GM19438 (cell line): ENCODE results near the gene DRC3.
"Not testable (repeated sequence)": the region's sequence is repeated elsewhere in the genome, so short reads cannot be mapped to it uniquely, and the experiment has no call there.

Source experiments
- ATAC-seq: cut with Tn5 transposase; IDR thresholded peaks from one replicate; pipeline ENCODE4 v1.9.1; 2021; ENCODE audit warnings: low read depth; ENCODE audit not compliant: unreplicated experiment

The DRC3 gene

GRCh38 chr17:17939941-17940340 lies 32.7 kb upstream of the DRC3 start:
- ATAC-seq, result not testable (repeated sequence)

- ATAC-seq, result no peak
These were observed 32.2 kb upstream of the DRC3 start for GRCh38 chr17:17940441-17940911.

DNA sequence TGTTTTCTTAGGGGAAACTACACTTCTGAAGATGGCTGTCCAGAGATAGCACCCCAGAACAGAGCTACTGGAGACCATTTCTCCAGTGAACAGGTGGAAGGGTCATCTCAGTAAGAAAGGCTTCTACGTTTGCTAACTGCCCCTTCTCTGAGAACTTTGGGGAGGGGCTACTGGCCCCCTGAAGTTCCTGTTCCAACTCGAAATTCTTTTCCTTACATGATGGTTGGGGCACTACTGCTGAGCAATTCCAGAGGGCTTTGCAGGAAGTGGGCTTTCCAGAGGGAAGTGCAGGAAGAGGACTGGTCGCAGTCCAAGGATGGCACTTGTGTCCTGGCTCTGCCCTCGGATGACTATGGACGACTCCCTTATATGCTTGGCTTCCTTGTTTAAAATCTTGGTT lies 31.6 kb upstream of the DRC3 start:
- no peak for ATAC-seq

- ATAC-seq, result no peak
These were observed 29.8 kb upstream of the DRC3 start for GRCh38 chr17:17942846-17943245.

- no peak for ATAC-seq
These were observed 29.2 kb upstream of the DRC3 start for GRCh38 chr17:17943281-17943984.

DNA sequence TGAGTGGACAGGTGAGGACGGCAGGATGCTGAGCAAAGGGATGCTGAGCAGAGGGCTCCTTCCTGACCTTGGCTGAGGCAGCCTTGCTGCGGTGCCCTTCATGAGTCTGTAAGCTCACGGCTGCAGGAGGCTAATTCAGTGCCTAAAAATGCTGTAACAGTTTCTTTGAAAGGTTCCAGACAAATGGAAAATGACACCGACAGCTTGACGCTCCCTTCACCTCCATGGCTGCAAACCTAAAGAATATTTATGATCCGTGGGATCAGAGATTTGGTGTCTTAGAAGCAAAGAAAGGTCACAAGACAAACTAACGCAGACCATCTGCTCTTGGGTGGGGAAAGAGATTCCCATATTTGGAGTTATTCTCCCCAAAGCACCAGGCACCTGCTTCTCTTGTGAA lies 28.4 kb upstream of the DRC3 start:
- ATAC-seq, result no peak

DNA sequence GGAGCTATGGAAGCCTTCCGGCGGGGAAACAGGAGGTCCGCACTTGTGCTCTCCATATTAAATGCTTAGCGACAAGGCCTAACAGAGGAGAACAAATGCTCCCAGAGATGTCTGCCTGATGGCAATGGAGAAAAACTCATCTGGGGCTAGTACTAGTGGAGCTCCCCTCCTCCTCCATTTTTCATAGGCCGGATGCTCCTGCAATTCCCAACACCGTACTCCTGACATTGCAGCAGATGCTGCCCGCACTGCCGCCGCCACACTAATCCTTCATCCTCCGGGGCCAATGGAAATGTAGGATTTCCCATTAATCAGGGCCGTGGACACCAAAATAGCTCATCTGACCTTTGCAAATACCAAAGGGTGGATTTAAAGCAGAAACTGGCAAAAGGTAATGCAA lies 27.9 kb upstream of the DRC3 start:
- ATAC-seq, result no peak

DNA sequence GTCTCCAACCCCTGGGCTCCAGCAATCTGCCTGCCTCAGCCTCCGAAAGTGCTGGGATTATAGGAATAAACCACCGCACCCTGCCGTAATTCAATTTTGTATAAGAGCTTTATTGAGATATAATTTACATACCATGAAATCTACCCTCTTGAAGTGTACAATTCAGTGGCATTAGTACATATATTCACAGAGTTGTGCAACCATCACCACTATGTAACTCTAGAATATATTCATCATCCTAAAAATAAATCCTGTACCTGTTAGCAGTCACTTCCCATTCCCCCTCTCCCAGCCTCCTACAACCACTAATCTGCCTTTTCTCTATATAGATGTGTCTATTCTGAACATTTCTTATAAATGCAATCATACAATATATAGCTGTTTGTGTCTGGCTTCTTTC lies 26.6 kb upstream of the DRC3 start:
- no peak for ATAC-seq

DNA sequence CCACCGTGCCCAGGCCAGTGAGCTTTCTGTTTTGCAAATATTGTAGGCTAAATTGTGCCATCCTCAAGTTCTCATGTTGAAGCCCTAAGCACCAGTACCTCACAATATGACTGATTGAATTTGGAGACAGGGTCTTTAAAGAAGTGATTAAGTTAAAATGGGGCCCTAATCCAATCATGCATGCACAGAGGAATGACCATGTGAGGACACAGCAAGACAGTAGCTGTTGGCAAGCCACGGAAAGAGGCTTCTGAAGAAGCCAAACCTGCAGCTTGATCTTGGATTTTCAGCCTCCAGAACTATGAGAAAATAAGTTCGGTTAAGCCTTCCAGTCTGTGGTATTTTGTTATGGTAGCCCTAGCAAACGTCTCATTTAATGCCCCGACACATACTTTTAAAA lies 25.4 kb upstream of the DRC3 start:
- no peak for ATAC-seq

DNA sequence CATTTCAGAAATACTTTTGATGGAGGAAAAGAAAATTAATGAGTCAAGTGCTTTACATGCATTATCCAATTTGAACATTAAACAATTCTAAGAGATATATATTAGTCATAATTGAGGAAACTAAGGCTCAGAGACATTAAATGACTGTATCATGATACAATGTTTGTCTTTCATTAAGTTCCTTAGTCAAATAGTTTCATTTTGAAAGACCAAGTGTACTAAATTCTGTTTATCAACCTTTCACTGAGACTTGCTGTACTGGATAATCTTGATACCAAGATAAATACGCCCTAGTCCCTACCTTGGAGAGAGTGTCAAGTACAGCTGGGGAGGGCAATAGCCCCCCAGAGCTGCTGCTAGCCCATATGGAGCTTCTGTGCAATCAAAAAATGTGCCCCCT lies 24.7 kb upstream of the DRC3 start:
- ATAC-seq, result no peak

- no peak for ATAC-seq
These were observed 22.3 kb upstream of the DRC3 start for GRCh38 chr17:17950347-17950746.

DNA sequence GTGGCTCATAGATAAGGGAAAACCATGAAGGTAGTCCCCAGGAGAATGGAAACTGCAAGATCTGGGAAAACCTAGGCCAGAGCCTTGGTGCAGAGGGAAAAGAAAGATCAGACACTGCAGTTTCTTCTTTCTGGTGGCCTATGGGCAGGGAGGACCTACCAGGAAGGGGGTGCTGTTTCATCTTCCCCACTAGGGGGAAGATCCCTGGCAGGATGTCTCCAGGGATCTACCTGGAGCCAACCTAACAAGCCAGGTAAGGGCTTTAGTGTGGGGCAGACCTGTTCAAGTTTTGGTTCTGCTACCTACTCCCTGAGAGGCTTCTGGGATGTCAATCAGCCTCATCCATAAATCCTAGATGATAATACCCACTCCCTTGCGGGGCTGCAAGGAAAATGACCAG lies 21.9 kb upstream of the DRC3 start:
- ATAC-seq, result no peak

DNA sequence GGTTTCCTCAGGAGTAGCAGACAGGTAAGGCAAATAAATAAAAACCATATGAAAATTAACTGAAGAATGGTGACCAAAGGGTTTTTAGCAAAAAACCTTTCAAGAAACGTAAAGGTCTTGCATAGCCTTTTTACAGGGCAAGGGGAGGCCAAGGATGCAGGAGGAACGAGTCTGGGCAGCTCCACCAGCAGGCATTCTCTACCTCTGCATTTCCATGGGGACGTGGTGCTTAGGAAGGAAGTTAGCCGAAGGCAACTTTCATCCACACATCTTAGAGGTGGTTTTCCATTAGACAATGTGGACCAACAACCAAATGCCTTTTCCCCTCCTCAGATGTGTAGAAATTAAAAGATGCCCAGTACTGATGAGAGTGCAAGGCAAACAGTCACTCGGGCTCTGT lies 21.1 kb upstream of the DRC3 start:
- no peak for ATAC-seq

DNA sequence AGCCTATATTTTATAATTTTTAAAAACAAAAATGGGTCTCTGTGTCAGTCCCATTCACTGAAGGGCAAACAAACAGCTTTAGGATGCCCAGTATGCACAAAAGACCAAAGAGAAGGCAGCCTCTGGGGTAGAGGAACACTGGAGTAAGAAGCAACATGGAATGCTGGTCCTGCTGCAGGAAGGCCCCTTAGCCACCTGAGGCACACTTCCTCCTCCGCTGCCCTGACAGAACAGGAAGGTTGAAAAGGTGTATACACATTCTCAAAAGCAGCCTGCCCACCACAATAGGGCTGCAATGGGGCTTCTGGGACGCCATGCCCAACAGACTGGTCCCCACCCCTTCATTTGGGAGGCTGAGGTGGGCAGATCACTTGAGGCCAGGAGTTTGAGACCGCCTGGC lies 20.0 kb upstream of the DRC3 start:
- no peak for ATAC-seq

GRCh38 chr17:17954079-17954478 lies 18.6 kb upstream of the DRC3 start:
- no peak for ATAC-seq

DNA sequence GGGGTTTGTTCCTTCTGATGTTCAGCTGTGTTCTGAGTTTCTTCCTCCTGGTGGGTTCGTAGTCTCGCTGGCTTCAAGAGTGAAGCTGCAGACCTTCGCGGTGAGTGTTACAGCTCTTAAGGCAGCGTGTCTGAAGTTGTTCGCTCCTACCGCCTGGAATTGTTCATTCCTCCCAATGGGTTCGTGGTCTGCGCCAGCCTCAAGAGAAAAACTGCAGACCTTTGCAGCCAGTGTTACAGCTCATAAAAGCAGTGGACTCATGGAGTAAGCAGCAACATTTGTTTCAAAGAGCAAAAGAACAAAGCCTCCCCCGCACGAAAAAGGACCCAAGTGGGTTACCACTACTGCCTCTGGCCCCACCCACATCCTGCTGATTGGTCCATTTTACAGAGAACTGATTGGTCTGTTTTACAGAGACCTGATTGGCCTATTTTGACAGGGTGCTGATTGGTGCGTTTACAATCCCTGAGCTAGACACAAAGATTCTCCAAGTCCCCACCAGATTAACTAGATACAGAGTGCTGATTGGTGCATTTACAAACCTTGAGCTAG lies 16.8 kb upstream of the DRC3 start:
- not testable (repeated sequence) for ATAC-seq

DNA sequence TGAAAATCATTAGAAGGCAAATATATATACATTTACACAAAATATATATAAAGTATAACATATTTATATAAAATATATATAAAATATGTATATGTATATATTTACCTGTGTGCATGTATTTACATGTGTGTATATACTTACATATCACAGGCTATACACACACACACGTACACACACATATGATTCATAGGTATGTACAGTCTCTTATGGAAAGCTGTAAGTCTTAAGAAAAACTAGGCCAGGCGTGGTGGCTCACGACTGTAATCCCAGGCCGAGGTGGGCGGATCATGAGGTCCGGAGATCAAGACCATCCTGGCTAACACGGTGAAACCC lies 15.1 kb upstream of the DRC3 start:
- no peak for ATAC-seq

DNA sequence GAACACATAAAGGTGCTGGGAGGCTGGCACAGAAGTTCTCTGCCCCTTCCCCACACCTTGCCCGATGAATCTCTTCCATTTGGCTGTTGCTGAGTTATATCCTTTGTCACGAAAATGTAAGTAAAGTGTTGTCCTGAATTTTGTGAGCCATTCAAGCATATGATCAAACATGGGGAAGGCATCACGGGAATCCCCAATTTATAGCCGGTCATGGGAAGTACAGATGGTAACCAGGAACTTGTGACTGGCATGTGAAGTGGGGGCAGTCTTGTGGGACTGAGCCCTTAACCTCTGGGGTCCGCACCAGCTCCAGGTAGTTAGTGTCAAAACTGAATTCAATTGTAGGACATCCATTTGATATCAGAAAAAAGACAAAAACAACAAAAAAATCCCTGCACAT lies 13.7 kb upstream of the DRC3 start:
- no peak for ATAC-seq

- ATAC-seq, result peak; percentile 52
These were observed 12.9 kb upstream of the DRC3 start for GRCh38 chr17:17959520-17960361.

DNA sequence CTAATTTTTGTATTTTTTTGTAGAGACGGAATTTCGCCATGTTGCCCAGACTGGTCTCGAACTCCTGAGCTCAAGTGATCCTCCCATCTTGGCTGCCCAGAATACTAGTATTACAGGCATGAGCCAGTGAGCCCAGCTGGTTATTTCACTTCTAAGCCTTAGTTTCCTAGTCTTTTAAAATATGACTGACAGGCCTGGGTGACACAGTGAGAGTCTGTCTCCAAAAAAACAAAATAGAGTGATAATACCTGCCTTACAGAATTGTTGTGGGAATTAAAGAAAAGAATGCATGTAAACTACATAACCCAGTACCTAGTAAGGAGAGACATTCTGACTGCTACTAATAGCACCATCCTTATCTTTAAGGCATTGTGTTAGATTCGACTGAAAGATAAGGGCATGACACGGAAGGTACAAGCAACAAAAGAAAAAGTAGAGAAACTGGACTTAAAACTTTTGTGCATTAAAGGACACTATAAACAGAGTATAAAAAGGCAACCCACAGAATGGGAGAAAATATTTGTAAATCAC lies 12.1 kb upstream of the DRC3 start:
- no peak for ATAC-seq

DNA sequence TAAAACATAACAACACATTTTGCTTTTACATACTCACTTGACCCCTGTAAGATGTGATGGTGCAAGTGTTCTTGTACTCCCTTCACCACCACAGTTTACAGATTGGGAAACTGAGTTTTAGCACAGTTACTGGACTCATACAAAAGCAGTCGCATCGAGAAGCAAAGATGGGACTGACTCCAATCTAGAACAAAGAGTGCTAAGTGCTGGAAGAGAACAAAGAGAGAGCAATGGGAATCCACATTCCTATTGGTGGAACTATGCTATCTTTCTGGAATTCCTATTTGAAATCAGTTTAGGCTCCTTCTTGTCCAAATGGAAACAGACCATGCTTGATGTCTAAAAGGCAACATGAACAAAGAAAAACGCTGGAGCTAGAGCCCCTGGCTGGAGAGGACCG lies 9.6 kb upstream of the DRC3 start:
- ATAC-seq, result no peak
